HepG2 (cell line): ENCODE measurements around the gene MAMLD1. TPM values are rescaled to one million over a fixed set of nuclear protein-coding genes. Genes with fewer than 3 reads are reported as not detected.

ENCODE experiments used
- ATAC-seq: fragments of 200-7000 bp; cut with Tn5 transposase; 3 replicates; pipeline ENCODE4 v1.9.1; 2020; ENCODE audit warnings: mild to moderate bottlenecking, moderate library complexity
- BruUV-seq: library from RNA; stranded (reverse); fragments of 400-500 nt; replicated peaks from 2 replicates; lab custom pipeline; 2021; lab: Mats Ljungman, UMichigan
- CTCF ChIA-PET: fragments of 300-600 bp; formaldehyde crosslinking; extraction: SDS; loops from one replicate; lab custom pipeline; 2021; ENCODE audit warnings: low total read pairs, inconsistent platforms, low intra/inter-chr PET ratio; lab: Yijun Ruan, JAX
- POLR2A ChIA-PET: fragments of 350-600 bp; sonication (Branson Sonifier 250); formaldehyde crosslinking; loops from one replicate; lab custom pipeline; 2020; ENCODE audit warnings: antibody characterized with exemption, inconsistent platforms; lab: Yijun Ruan, JAX
- DNase-seq: peaks from one replicate; pipeline ENCODE4 v3.0.0-alpha.2; 2015; ENCODE audit warnings: low spot score
- FAIRE-seq: peaks from 3 replicates; lab custom pipeline; 2011; peaks lifted over from hg19 to GRCh38; lab: Jason Lieb, UNC
- H2AFZ ChIP-seq: one replicate; pipeline ENCODE4 v1.6.1; 2011; ENCODE audit warnings: low read length, inconsistent platforms
- H3K27ac ChIP-seq: fragments of 300-600 bp; 3 replicates; pipeline ENCODE4 v1.8.0; 2011; ENCODE audit warnings: mixed run types, mild to moderate bottlenecking, mixed read lengths, low read length, inconsistent platforms; ENCODE audit not compliant: insufficient read depth; ENCODE audit errors: extremely low read length
- H3K27me3 ChIP-seq, 2 experiments: fragments of 200-600 bp in 1 of 2; 2 replicates in 1 of 2; 3 replicates in 1 of 2; pipeline versions ENCODE4 v1.6.0 to v1.8.0; 2011; ENCODE audit warnings: low read length in 2 of 2, mild to moderate bottlenecking in 2 of 2, moderate library complexity in 2 of 2, inconsistent platforms in 1 of 2; ENCODE audit not compliant: insufficient read depth in 2 of 2, control insufficient read depth in 1 of 2
- H3K36me3 ChIP-seq, 2 experiments: fragments of 200-600 bp in 1 of 2; replicated peaks in 1 of 2; 2 replicates in 1 of 2; 3 replicates in 1 of 2; pipeline versions ENCODE4 v1.5.1 to v1.8.0; 2011; ENCODE audit warnings: low read length in 2 of 2, inconsistent platforms in 1 of 2; ENCODE audit not compliant: insufficient read depth in 2 of 2, control insufficient read depth in 1 of 2
- H3K4me1 ChIP-seq: 2 replicates; pipeline ENCODE4 v1.5.1; 2012; ENCODE audit warnings: low read length, inconsistent platforms; ENCODE audit not compliant: insufficient read depth
- H3K4me2 ChIP-seq: 2 replicates; pipeline ENCODE4 v1.6.0; 2011; ENCODE audit warnings: low read depth, low read length, inconsistent platforms
- H3K4me3 ChIP-seq, 3 experiments: fragments of 200-600 bp in 1 of 3; sonication (generic), shearing (Covaris generic) in 1 of 3; replicated peaks in 1 of 3; 2 replicates each; pipeline ENCODE4 v1.5.1; 2011 to 2016; ENCODE audit warnings: low read length in 3 of 3, inconsistent platforms in 2 of 3, low read depth in 2 of 3, mild to moderate bottlenecking in 2 of 3, control low read depth in 1 of 3, mixed read lengths in 1 of 3; ENCODE audit not compliant: insufficient read depth in 1 of 3
- H3K79me2 ChIP-seq: one replicate; pipeline ENCODE4 v1.6.1; 2011; ENCODE audit warnings: low read length, inconsistent platforms; ENCODE audit not compliant: insufficient read depth
- H3K9ac ChIP-seq: 2 replicates; pipeline ENCODE4 v1.6.0; 2011; ENCODE audit warnings: mild to moderate bottlenecking, low read depth, low read length, inconsistent platforms; ENCODE audit not compliant: insufficient read depth
- H3K9me3 ChIP-seq: 2 replicates; pipeline ENCODE4 v1.5.1; 2012; ENCODE audit warnings: mild to moderate bottlenecking, low read length
- H4K20me1 ChIP-seq: 2 replicates; pipeline ENCODE4 v1.6.0; 2011; ENCODE audit warnings: inconsistent platforms, mild to moderate bottlenecking, low read length, moderate library complexity; ENCODE audit not compliant: insufficient read depth
- BRD4 ChIP-seq: sonication (generic); formaldehyde crosslinking; IDR thresholded peaks from 2 replicates; pipeline ENCODE4 v1.4.0; 2020; ENCODE audit warnings: missing genetic modification reagents
- CHD4 ChIP-seq: fragments of 200-600 bp; sonication (generic); IDR thresholded peaks from 2 replicates; pipeline ENCODE4 v1.7.0; 2017; ENCODE audit warnings: mild to moderate bottlenecking, low read length, borderline replicate concordance
- GABPA ChIP-seq, 2 experiments: IDR thresholded peaks; 2 replicates each; pipeline ENCODE4 v1.6.1; 2011 to 2016; ENCODE audit warnings: low read depth in 2 of 2, low read length in 1 of 2, missing biosample characterization in 1 of 2, missing genetic modification characterization in 1 of 2
- GMEB2 ChIP-seq: IDR thresholded peaks from 2 replicates; pipeline ENCODE4 v1.6.1; 2016; ENCODE audit warnings: missing biosample characterization, missing genetic modification reagents, low read depth
- IKZF1 ChIP-seq: fragments of 450-650 bp; IDR thresholded peaks from 2 replicates; pipeline ENCODE4 v1.7.1; 2016
- PBX3 ChIP-seq: sonication (generic); formaldehyde crosslinking; IDR thresholded peaks from 2 replicates; pipeline ENCODE4 v1.8.1; 2023; ENCODE audit warnings: missing genetic modification reagents, inconsistent platforms, borderline replicate concordance
- PITX1 ChIP-seq: sonication (generic); formaldehyde crosslinking; IDR thresholded peaks from 2 replicates; pipeline ENCODE4 v1.5.1; 2020; ENCODE audit warnings: mild to moderate bottlenecking, missing genetic modification reagents
- RARG ChIP-seq: sonication (generic); formaldehyde crosslinking; IDR thresholded peaks from 2 replicates; pipeline ENCODE4 v1.4.0; 2020; ENCODE audit warnings: low read depth, mild to moderate bottlenecking, missing genetic modification reagents
- SKI ChIP-seq: fragments of 450-650 bp; IDR thresholded peaks from one replicate; pipeline ENCODE4 v1.6.1; 2018; ENCODE audit warnings: mild to moderate bottlenecking; ENCODE audit not compliant: partially characterized antibody
- SOX5 ChIP-seq: IDR thresholded peaks from 2 replicates; pipeline ENCODE4 v1.6.1; 2016; ENCODE audit warnings: borderline replicate concordance
- SP2 ChIP-seq: sonication (generic); formaldehyde crosslinking; IDR thresholded peaks from 2 replicates; pipeline ENCODE4 v1.5.1; 2020; ENCODE audit warnings: mild to moderate bottlenecking, missing genetic modification reagents
- TOE1 ChIP-seq: sonication (generic); formaldehyde crosslinking; IDR thresholded peaks from 2 replicates; pipeline ENCODE4 v1.4.0; 2020; ENCODE audit warnings: mild to moderate bottlenecking, missing genetic modification reagents
- ZGPAT ChIP-seq: IDR thresholded peaks from 2 replicates; pipeline ENCODE4 v1.6.1; 2016; ENCODE audit warnings: mild to moderate bottlenecking
- ZHX1 ChIP-seq: sonication (generic); formaldehyde crosslinking; IDR thresholded peaks from 2 replicates; pipeline ENCODE4 v1.8.1; 2022; ENCODE audit warnings: low read depth, mild to moderate bottlenecking, missing genetic modification reagents
- ZKSCAN8 ChIP-seq: IDR thresholded peaks from 2 replicates; pipeline ENCODE4 v1.6.1; 2016; ENCODE audit warnings: borderline replicate concordance, missing genetic modification reagents, missing compliant biosample characterization
- ZNF253 ChIP-seq: sonication (generic); formaldehyde crosslinking; IDR thresholded peaks from 2 replicates; pipeline ENCODE4 v1.8.0; 2022; ENCODE audit warnings: mild to moderate bottlenecking, missing genetic modification reagents, borderline replicate concordance
- ZNF501 ChIP-seq: sonication (generic); formaldehyde crosslinking; IDR thresholded peaks from 2 replicates; pipeline ENCODE4 v1.5.1; 2020; ENCODE audit warnings: mild to moderate bottlenecking, moderate library complexity, missing genetic modification reagents
- ZNF546 ChIP-seq: sonication (generic); formaldehyde crosslinking; conservative IDR thresholded peaks from 2 replicates; pipeline ENCODE4 v1.8.1; 2023; ENCODE audit warnings: mild to moderate bottlenecking, missing genetic modification reagents
- ZNF790 ChIP-seq: sonication (generic); formaldehyde crosslinking; IDR thresholded peaks from 2 replicates; pipeline ENCODE4 v1.8.0; 2022; ENCODE audit warnings: missing genetic modification reagents, mild to moderate bottlenecking, borderline replicate concordance
- whole genome bisulfite sequencing: methylation state at CpG from one replicate; pipeline ENCODE4 v1.1.6; 2017; ENCODE audit warnings: low lambda C conversion rate; 5-methylcytosine and 5-hydroxymethylcytosine counted together
- in situ Hi-C: cut with HindIII; loops from 2 replicates; pipeline ENCODE4 v1.10.0; 2017; ENCODE audit warnings: low pct_unique_long_range_greater_than_20kb; ENCODE audit not compliant: extremely low pct_ligation_motif_present
- intact Hi-C: fragments of 100-400 bp; cut with micrococcal nuclease; formaldehyde crosslinking; loops from one replicate; pipeline ENCODE4 v1.10.0; 2022; ENCODE audit not compliant: unreplicated experiment
- polyA plus RNA-seq, 8 experiments: library from polyadenylated mRNA; depleted of rRNA in 3 of 8; stranded (reverse) in 7 of 8; unstranded in 1 of 8; fragments of >200 nt; fragmentation: Illumina TruSeq in 4 of 8; extraction: Trizol in 4 of 8; gene quantifications; 2 replicates each; pipeline versions ENCODE4 v1.2.1 to v1.2.3, GENCODE V29; 2011 to 2016; ENCODE audit warnings: low read depth in 4 of 8, missing spikeins in 1 of 8, mixed read lengths in 1 of 8; ENCODE audit not compliant: insufficient read depth in 1 of 8
- total RNA-seq, 5 experiments: library from RNA; depleted of rRNA; stranded (reverse); fragments of >200 nt; fragmentation: Illumina TruSeq; extraction: Trizol; gene quantifications; 2 replicates each; pipeline ENCODE4 v1.2.3, GENCODE V29; 2016; ENCODE audit warnings: low read depth in 1 of 5

MAMLD1 gene
- total and polyA plus RNA-seq, 2 of the 13 experiments (the other 11 are each of a cell fraction or from before 2014, with no cell fraction given) = not detected

GRCh38 chrX:150446151-150446550, 83.0 kb downstream of the MAMLD1 start:
- in situ Hi-C loops = no loop called here
- Histone ChIP-seq H3K79me2 (no peaks in the 10 kb centered on the region), H3K9me3 (no peaks in the 10 kb centered on the region), H3K27me3 (no peaks in the 10 kb centered on the region), H3K9ac (no peak overlapping the region), H3K4me2 (no peak overlapping the region), H2AFZ (no peak overlapping the region), H3K4me3 (no peak overlapping the region), H3K27ac (no peak overlapping the region), H4K20me1 (no peaks in the 10 kb centered on the region), H3K36me3 (no peaks in the 10 kb centered on the region), H3K4me1 (no peaks in the 10 kb centered on the region)
- WGBS = 80% methylated on average over 1 of the region's 2 CpGs
- ATAC-seq = no peak
- DNase-seq = no peak
- FAIRE-seq = no peak
- no TSS peak for BruUV-seq
- intact Hi-C loops = no loop called here
- ChIA-PET POLR2A (no interaction called here), CTCF (no interaction called here)
- TF ChIP-seq ZNF501 (no peak), GABPA (IDR thresholded peaks at IDR 0.05; ENCODE audit: low read depth, low read length) (no peak), GABPA (CRISPR knock-in tag; IDR thresholded peaks at IDR 0.05; ENCODE audit: low read depth) (no peak), ZGPAT (CRISPR knock-in tag) (no peak), ZNF546 (CRISPR knock-in tag) (no peak), CHD4 (no peak), SP2 (CRISPR knock-in tag) (no peak), BRD4 (CRISPR knock-in tag) (no peak), ZHX1 (CRISPR knock-in tag) (no peak), TOE1 (CRISPR knock-in tag) (no peak), IKZF1 (no peak), PBX3 (CRISPR knock-in tag) (no peak), SKI (no peak), ZNF253 (no peak), SOX5 (CRISPR knock-in tag) (no peak), GMEB2 (CRISPR knock-in tag) (no peak), PITX1 (CRISPR knock-in tag) (no peak), ZNF790 (CRISPR knock-in tag) (no peak), ZKSCAN8 (CRISPR knock-in tag) (no peak), RARG (CRISPR knock-in tag) (no peak)
